PC-9 (cell line): Measurements from ENCODE around the gene MAST4. TPM values are rescaled to one million over a fixed set of nuclear protein-coding genes. Genes with fewer than 3 reads are reported as not detected.

Experiments
- BruUV-seq: library from RNA; stranded (reverse); fragments of 400-500 nt; replicated peaks from 2 replicates; lab custom pipeline; 2021; lab: Mats Ljungman, UMichigan
- CTCF ChIA-PET: fragments of 300-600 bp; sonication (Branson Sonifier 250); formaldehyde crosslinking; loops from one replicate; lab custom pipeline; 2022; ENCODE audit warnings: antibody characterized with exemption; lab: Charles Lee
- POLR2A ChIA-PET: fragments of 300-600 bp; sonication (Branson Sonifier 250); formaldehyde crosslinking; loops from one replicate; lab custom pipeline; 2022; ENCODE audit warnings: antibody characterized with exemption; ENCODE audit not compliant: unreplicated experiment; lab: Charles Lee
- DNase-seq, 2 experiments: peaks; one replicate each; pipeline versions ENCODE4 v3.0.0 to v3.0.0-alpha.2; 2015 to 2022; ENCODE audit warnings: mixed read lengths in 1 of 2
- H2AFZ ChIP-seq: fragments of 200-600 bp; sonication (generic); 2 replicates; pipeline ENCODE4 v1.8.1; 2017; ENCODE audit warnings: antibody characterized with exemption
- H3F3A ChIP-seq: fragments of 200-600 bp; sonication (generic); 2 replicates; pipeline ENCODE4 v1.8.1; 2017; ENCODE audit warnings: antibody characterized with exemption, mild to moderate bottlenecking, low read depth; ENCODE audit not compliant: insufficient read depth
- H3K27ac ChIP-seq: fragments of 200-600 bp; sonication (generic); 2 replicates; pipeline ENCODE4 v1.6.1; 2016; ENCODE audit warnings: mixed run types
- H3K27me3 ChIP-seq: fragments of 200-600 bp; sonication (generic); 2 replicates; pipeline ENCODE4 v1.6.1; 2016; ENCODE audit warnings: low read depth, mixed run types; ENCODE audit not compliant: insufficient read depth
- H3K36me3 ChIP-seq: fragments of 200-600 bp; sonication (generic); 2 replicates; pipeline ENCODE4 v1.6.1; 2016; ENCODE audit warnings: low read depth, mixed run types
- H3K4me1 ChIP-seq: fragments of 200-600 bp; sonication (generic); replicated peaks from 2 replicates; pipeline ENCODE4 v1.6.1; 2016; ENCODE audit warnings: mixed run types; ENCODE audit not compliant: insufficient read depth
- H3K4me2 ChIP-seq: fragments of 200-600 bp; sonication (generic); 2 replicates; pipeline ENCODE4 v1.6.1; 2017; ENCODE audit warnings: mixed run types
- H3K4me3 ChIP-seq: fragments of 200-600 bp; sonication (generic); 2 replicates; pipeline ENCODE4 v1.6.1; 2016; ENCODE audit warnings: mixed run types
- H3K79me2 ChIP-seq: fragments of 200-600 bp; sonication (generic); 2 replicates; pipeline ENCODE4 v1.6.1; 2017; ENCODE audit warnings: low read depth, mixed run types
- H3K9me2 ChIP-seq: fragments of 200-600 bp; sonication (generic); 2 replicates; pipeline ENCODE4 v1.8.1; 2017; ENCODE audit warnings: mild to moderate bottlenecking; ENCODE audit not compliant: insufficient read depth
- H3K9me3 ChIP-seq: fragments of 200-600 bp; sonication (generic); 2 replicates; pipeline ENCODE4 v1.8.1; 2016; ENCODE audit warnings: low read depth; ENCODE audit not compliant: insufficient read depth
- H4K20me1 ChIP-seq: fragments of 200-600 bp; sonication (generic); 2 replicates; pipeline ENCODE4 v1.8.1; 2017; ENCODE audit not compliant: insufficient read depth
- EZH2 ChIP-seq: fragments of 200-600 bp; sonication (generic); IDR thresholded peaks from 2 replicates; pipeline ENCODE4 v1.8.0; 2017; ENCODE audit warnings: antibody characterized with exemption, low read depth
- intact Hi-C: fragments of 100-400 bp; cut with micrococcal nuclease; formaldehyde crosslinking; loops from one replicate; pipeline ENCODE4 v1.10.0; 2022; ENCODE audit not compliant: unreplicated experiment
- total RNA-seq: library from RNA; stranded (reverse); gene quantifications from 2 replicates; pipeline ENCODE4 v1.2.3, GENCODE V29; 2021
- TF ChIP-seq, protein P1 (sequence below): fragments of 200-600 bp; sonication (generic); conservative IDR thresholded peaks from 2 replicates; pipeline ENCODE4 v1.6.1; 2017; ENCODE audit warnings: mixed run types, antibody characterized with exemption, mild to moderate bottlenecking, moderate library complexity

MAST4 gene
- total RNA-seq, 1 experiment from 2014 or later: 19.3 TPM

- H3K4me1 ChIP-seq: peaks cover 13% of the 10 kb centered on the region
- no peaks in the 10 kb centered on the region for H3K9me2 ChIP-seq
- ChIA-PET CTCF (interaction anchor here (0.6 kb wide), 1 partner anchor 10 kb away, joined by 7 read pairs; no protein-coding TSS in a partner anchor), POLR2A (no interaction called here)
- H3K36me3 ChIP-seq: peaks cover 27% of the 10 kb centered on the region
- no peak overlapping the region for H3K27ac ChIP-seq
- no peaks in the 10 kb centered on the region for H3K9me3 ChIP-seq
- intact Hi-C loops: no loop called here
- BruUV-seq: no TSS peak
- H3K79me2 ChIP-seq: no peaks in the 10 kb centered on the region
- H3F3A ChIP-seq: peaks cover 2% of the 10 kb centered on the region
- H2AFZ ChIP-seq: no peak overlapping the region
- H3K27me3 ChIP-seq: no peaks in the 10 kb centered on the region
- TF ChIP-seq EZH2: no peak
- no peak overlapping the region for H3K4me3 ChIP-seq
- no peak overlapping the region for H3K4me2 ChIP-seq
- no peak for DNase-seq
- H4K20me1 ChIP-seq: no peaks in the 10 kb centered on the region
These were observed 569.6 kb downstream of the MAST4 start for GRCh38 chr5:67165526-67166459.

- intact Hi-C loops: no loop called here
- BruUV-seq: no TSS peak
- no peak for TF ChIP-seq EZH2
- TF ChIP-seq, protein P1, sequence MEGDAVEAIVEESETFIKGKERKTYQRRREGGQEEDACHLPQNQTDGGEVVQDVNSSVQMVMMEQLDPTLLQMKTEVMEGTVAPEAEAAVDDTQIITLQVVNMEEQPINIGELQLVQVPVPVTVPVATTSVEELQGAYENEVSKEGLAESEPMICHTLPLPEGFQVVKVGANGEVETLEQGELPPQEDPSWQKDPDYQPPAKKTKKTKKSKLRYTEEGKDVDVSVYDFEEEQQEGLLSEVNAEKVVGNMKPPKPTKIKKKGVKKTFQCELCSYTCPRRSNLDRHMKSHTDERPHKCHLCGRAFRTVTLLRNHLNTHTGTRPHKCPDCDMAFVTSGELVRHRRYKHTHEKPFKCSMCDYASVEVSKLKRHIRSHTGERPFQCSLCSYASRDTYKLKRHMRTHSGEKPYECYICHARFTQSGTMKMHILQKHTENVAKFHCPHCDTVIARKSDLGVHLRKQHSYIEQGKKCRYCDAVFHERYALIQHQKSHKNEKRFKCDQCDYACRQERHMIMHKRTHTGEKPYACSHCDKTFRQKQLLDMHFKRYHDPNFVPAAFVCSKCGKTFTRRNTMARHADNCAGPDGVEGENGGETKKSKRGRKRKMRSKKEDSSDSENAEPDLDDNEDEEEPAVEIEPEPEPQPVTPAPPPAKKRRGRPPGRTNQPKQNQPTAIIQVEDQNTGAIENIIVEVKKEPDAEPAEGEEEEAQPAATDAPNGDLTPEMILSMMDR: no peak
- H3K4me2 ChIP-seq: no peak overlapping the region
- no peak overlapping the region for H3K27ac ChIP-seq
- POLR2A ChIA-PET: no interaction called here
- H2AFZ ChIP-seq: no peak overlapping the region
- H3K4me3 ChIP-seq: no peak overlapping the region
- no peak for DNase-seq
- H3K36me3 ChIP-seq: peaks cover 27% of the 10 kb centered on the region
- no peaks in the 10 kb centered on the region for H3F3A ChIP-seq
- no peaks in the 10 kb centered on the region for H3K27me3 ChIP-seq
- H3K79me2 ChIP-seq: no peaks in the 10 kb centered on the region
- CTCF ChIA-PET: no interaction called here
- peaks cover 4% of the 10 kb centered on the region for H3K4me1 ChIP-seq
- no peaks in the 10 kb centered on the region for H3K9me2 ChIP-seq
- no peaks in the 10 kb centered on the region for H3K9me3 ChIP-seq
- H4K20me1 ChIP-seq: no peaks in the 10 kb centered on the region
These were observed 570.5 kb downstream of the MAST4 start for GRCh38 chr5:67166460-67167285.

GRCh38 chr5:67168069-67168468, 571.9 kb downstream of the MAST4 start:
- Histone ChIP-seq H3F3A (no peaks in the 10 kb centered on the region), H4K20me1 (no peaks in the 10 kb centered on the region), H3K9me3 (no peaks in the 10 kb centered on the region), H3K27me3 (no peaks in the 10 kb centered on the region), H3K9me2 (no peaks in the 10 kb centered on the region), H3K36me3 (peaks cover 18% of the 10 kb centered on the region), H2AFZ (no peak overlapping the region), H3K4me3 (no peak overlapping the region), H3K79me2 (no peaks in the 10 kb centered on the region), H3K27ac (no peak overlapping the region), H3K4me2 (no peak overlapping the region), H3K4me1 (no peaks in the 10 kb centered on the region)
- no peak for TF ChIP-seq EZH2
- TF ChIP-seq, protein P1: no peak
- BruUV-seq: no TSS peak
- ChIA-PET POLR2A (no interaction called here), CTCF (no interaction called here)
- intact Hi-C loops: no loop called here
- DNase-seq: no peak
